H1 (cell line): ENCODE results near the gene PLK1. TPM values are rescaled to one million over a fixed set of nuclear protein-coding genes. Genes with fewer than 3 reads are reported as not detected.

Experiments
- FOSL1 ChIP-seq: IDR thresholded peaks from 2 replicates; pipeline ENCODE4 v1.6.1; 2011; ENCODE audit warnings: mild to moderate bottlenecking, low read depth, low read length, moderate library complexity; ENCODE audit not compliant: insufficient read depth
- polyA plus RNA-seq, 7 experiments: library from polyadenylated mRNA; depleted of rRNA in 3 of 7; stranded (reverse) in 5 of 7; unstranded in 2 of 7; fragments of >200 nt in 5 of 7; fragments of 200-250 nt in 2 of 7; gene quantifications; 1 replicate in 5 of 7; 2 replicates in 1 of 7; 4 replicates in 1 of 7; pipeline versions ENCODE4 v1.2.1 to v1.2.3, GENCODE V29; 2011 to 2013; ENCODE audit warnings: missing spikeins in 2 of 7, mixed read lengths in 2 of 7
- total RNA-seq: library from RNA; stranded (reverse); fragmentation: NEBNext Ultra II Directional; extraction: Animal tissue kit (Norgen Biotek cat#: 25700); gene quantifications from 2 replicates; pipeline ENCODE4 v1.2.1, GENCODE V29; 2021
- TF ChIP-seq, protein P1 (sequence below): fragments of 300-600 bp; sonication (generic); IDR thresholded peaks from 2 replicates; pipeline ENCODE4 v1.7.1; 2012; ENCODE audit warnings: low read length, moderate library complexity, mild to moderate bottlenecking, inconsistent platforms; ENCODE audit not compliant: insufficient replicate concordance

Gene PLK1
- total and polyA plus RNA-seq, 2 of the 8 experiments (the other 6 are each of a cell fraction or from before 2014, with no cell fraction given) = 127 to 139 TPM

- TF ChIP-seq, protein P1, sequence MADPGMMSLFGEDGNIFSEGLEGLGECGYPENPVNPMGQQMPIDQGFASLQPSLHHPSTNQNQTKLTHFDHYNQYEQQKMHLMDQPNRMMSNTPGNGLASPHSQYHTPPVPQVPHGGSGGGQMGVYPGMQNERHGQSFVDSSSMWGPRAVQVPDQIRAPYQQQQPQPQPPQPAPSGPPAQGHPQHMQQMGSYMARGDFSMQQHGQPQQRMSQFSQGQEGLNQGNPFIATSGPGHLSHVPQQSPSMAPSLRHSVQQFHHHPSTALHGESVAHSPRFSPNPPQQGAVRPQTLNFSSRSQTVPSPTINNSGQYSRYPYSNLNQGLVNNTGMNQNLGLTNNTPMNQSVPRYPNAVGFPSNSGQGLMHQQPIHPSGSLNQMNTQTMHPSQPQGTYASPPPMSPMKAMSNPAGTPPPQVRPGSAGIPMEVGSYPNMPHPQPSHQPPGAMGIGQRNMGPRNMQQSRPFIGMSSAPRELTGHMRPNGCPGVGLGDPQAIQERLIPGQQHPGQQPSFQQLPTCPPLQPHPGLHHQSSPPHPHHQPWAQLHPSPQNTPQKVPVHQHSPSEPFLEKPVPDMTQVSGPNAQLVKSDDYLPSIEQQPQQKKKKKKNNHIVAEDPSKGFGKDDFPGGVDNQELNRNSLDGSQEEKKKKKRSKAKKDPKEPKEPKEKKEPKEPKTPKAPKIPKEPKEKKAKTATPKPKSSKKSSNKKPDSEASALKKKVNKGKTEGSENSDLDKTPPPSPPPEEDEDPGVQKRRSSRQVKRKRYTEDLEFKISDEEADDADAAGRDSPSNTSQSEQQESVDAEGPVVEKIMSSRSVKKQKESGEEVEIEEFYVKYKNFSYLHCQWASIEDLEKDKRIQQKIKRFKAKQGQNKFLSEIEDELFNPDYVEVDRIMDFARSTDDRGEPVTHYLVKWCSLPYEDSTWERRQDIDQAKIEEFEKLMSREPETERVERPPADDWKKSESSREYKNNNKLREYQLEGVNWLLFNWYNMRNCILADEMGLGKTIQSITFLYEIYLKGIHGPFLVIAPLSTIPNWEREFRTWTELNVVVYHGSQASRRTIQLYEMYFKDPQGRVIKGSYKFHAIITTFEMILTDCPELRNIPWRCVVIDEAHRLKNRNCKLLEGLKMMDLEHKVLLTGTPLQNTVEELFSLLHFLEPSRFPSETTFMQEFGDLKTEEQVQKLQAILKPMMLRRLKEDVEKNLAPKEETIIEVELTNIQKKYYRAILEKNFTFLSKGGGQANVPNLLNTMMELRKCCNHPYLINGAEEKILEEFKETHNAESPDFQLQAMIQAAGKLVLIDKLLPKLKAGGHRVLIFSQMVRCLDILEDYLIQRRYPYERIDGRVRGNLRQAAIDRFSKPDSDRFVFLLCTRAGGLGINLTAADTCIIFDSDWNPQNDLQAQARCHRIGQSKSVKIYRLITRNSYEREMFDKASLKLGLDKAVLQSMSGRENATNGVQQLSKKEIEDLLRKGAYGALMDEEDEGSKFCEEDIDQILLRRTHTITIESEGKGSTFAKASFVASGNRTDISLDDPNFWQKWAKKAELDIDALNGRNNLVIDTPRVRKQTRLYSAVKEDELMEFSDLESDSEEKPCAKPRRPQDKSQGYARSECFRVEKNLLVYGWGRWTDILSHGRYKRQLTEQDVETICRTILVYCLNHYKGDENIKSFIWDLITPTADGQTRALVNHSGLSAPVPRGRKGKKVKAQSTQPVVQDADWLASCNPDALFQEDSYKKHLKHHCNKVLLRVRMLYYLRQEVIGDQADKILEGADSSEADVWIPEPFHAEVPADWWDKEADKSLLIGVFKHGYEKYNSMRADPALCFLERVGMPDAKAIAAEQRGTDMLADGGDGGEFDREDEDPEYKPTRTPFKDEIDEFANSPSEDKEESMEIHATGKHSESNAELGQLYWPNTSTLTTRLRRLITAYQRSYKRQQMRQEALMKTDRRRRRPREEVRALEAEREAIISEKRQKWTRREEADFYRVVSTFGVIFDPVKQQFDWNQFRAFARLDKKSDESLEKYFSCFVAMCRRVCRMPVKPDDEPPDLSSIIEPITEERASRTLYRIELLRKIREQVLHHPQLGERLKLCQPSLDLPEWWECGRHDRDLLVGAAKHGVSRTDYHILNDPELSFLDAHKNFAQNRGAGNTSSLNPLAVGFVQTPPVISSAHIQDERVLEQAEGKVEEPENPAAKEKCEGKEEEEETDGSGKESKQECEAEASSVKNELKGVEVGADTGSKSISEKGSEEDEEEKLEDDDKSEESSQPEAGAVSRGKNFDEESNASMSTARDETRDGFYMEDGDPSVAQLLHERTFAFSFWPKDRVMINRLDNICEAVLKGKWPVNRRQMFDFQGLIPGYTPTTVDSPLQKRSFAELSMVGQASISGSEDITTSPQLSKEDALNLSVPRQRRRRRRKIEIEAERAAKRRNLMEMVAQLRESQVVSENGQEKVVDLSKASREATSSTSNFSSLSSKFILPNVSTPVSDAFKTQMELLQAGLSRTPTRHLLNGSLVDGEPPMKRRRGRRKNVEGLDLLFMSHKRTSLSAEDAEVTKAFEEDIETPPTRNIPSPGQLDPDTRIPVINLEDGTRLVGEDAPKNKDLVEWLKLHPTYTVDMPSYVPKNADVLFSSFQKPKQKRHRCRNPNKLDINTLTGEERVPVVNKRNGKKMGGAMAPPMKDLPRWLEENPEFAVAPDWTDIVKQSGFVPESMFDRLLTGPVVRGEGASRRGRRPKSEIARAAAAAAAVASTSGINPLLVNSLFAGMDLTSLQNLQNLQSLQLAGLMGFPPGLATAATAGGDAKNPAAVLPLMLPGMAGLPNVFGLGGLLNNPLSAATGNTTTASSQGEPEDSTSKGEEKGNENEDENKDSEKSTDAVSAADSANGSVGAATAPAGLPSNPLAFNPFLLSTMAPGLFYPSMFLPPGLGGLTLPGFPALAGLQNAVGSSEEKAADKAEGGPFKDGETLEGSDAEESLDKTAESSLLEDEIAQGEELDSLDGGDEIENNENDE = no peak
- no peak for TF ChIP-seq FOSL1
These were observed 9.8 kb upstream of the PLK1 start (continued) for GRCh38 chr16:23668873-23669272.
